Activated naive CD4-positive, alpha-beta T cell treated with anti-CD3 and anti-CD28 coated beads, Interleukin-2, amount 50 U/mL, for 72 hours (primary cell): ENCODE measurements around the gene BTD. TPM values are rescaled to one million over a fixed set of nuclear protein-coding genes. Genes with fewer than 3 reads are reported as not detected.
A peak's percentile ranks its signal among the peaks of the same experiment; 100 is the strongest.

Experiments
- ATAC-seq, 2 donors: fragments of 150-1000 bp; cut with Tn5 transposase; 2 replicates each; pipeline ENCODE4 v1.10.0; 2021; ENCODE audit warnings: mild to moderate bottlenecking in 2 of 2, moderate library complexity in 2 of 2
- DNase-seq, 2 donors: peaks; one replicate each; pipeline ENCODE4 v3.0.0; 2021 to 2022; ENCODE audit warnings: low spot score in 2 of 2
- H3K27ac Mint-ChIP-seq, 2 donors: one replicate each; pipeline ENCODE4 v1.8.0; 2022; ENCODE audit warnings: mild to moderate bottlenecking in 2 of 2, mixed read lengths in 2 of 2
- H3K36me3 Mint-ChIP-seq, 2 donors: one replicate each; pipeline ENCODE4 v1.8.0; 2022; ENCODE audit warnings: mixed read lengths in 2 of 2
- H3K9me3 Mint-ChIP-seq, 2 donors: one replicate each; pipeline ENCODE4 v1.8.0; 2022; ENCODE audit warnings: mixed read lengths in 2 of 2
- total RNA-seq, 2 donors: library from RNA; stranded (reverse); gene quantifications; one replicate each; pipeline ENCODE4 v1.2.3, GENCODE V29; 2022

The BTD gene
- total RNA-seq, 2 donors from 2014 or later: 6.0 to 14.3 TPM

DNA sequence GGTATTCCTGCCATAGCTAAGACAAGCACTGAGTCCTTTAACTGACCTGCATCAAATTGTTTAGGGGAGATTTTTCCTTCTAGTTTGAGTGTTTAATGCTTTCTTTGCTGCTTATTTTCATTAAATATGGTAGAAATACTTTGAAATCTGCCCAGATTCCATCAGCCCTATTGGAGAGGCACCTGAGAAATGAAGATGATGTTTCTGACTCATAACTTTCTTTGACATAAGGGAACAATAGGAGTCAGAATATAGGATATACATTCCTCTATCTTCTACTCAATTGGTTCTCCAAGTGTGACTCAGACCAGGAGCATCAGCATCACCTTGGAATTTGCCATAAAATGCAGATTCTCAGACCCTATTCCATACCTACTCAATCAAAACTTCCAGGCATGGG lies 27.4 kb downstream of the BTD start:
- DNase-seq (no peak), ATAC-seq (no peak)
- no peaks in the 10 kb centered on the region for H3K9me3 Mint-ChIP-seq
- peaks cover 0 to 8% of the 10 kb centered on the region in 2 donors for H3K36me3 Mint-ChIP-seq
- H3K27ac Mint-ChIP-seq: no peak overlapping the region

DNA sequence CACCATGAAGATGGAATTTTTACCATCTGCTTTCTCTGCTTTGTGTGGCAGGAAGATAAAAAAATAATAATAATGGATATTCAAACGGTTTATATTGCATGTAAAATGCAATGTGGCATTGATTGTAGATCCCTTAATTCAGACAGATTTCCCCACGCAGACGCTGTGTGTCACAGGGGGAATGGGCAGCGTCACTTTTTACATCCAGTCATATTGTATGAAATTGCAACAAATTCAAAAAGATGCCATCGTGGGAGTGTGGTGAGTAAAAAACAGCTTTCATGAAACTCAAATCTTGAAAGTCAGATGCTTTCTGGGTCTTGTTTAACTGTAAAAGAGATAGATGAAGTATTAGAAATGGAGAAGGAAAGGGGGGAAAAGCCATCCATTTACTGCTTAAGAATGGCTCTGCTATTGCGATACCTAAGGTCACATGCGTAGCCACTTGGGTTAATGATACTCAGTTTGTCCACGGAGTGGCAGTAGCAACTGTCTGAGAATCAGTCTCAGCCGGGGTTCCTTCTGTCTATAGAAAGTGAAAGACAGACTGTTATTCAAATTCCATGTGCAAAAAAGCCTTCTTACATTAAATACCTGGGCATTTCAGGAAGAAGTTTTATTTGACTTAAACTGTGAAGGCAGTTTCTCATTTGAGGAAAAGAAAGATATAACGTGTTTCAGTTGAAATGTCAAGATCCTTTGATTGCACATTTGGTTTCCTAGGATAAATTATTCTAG lies 28.5 kb downstream of the BTD start:
- ATAC-seq: peak; percentile 96 to 99

DNA sequence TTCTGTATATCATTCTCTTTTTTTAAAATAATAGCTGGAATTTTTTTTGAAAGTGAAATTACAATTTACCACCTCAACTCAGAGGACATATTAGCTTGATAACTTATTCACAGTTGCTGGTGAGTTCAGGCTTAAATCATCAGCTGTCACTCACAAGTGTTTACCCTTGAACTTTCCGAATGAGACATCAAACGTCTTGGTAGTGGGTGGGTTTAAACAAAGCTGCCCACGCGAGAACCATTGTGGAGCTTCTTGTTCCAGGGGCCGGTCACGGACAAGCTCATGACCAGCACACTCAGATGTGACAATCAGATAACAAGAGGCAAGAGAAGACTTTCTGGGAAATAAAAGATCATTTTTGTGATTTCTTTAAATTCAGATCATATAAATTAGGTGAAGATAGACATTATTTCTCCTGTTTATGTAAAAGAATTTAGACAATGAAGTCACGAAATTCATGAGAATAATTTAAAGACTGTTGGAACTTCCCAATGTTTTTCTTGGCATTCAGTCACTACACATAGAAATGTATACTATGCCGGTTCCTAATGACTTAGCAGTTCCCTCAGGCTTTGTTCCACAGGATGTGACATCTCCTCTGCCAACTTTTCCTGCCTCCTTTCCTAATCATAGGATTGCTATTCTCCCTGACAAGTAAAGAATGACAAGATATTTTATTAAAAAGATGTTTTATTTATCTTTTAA lies 29.3 kb downstream of the BTD start:
- ATAC-seq (peak; percentile 29 to 52), DNase-seq (no peak)
- no peaks in the 10 kb centered on the region for H3K36me3 Mint-ChIP-seq
- H3K9me3 Mint-ChIP-seq: no peaks in the 10 kb centered on the region
- peak overlapping the region in 1 of 2 donors; percentile 16 for H3K27ac Mint-ChIP-seq

More for the DNA sequence above, 28.5 kb downstream of the BTD start:
- DNase-seq: peak in 1 of 2 donors; percentile 58
- Mint-ChIP-seq H3K36me3 (no peaks in the 10 kb centered on the region), H3K9me3 (no peaks in the 10 kb centered on the region), H3K27ac (peak overlapping the region in 1 of 2 donors; percentile 16)

DNA sequence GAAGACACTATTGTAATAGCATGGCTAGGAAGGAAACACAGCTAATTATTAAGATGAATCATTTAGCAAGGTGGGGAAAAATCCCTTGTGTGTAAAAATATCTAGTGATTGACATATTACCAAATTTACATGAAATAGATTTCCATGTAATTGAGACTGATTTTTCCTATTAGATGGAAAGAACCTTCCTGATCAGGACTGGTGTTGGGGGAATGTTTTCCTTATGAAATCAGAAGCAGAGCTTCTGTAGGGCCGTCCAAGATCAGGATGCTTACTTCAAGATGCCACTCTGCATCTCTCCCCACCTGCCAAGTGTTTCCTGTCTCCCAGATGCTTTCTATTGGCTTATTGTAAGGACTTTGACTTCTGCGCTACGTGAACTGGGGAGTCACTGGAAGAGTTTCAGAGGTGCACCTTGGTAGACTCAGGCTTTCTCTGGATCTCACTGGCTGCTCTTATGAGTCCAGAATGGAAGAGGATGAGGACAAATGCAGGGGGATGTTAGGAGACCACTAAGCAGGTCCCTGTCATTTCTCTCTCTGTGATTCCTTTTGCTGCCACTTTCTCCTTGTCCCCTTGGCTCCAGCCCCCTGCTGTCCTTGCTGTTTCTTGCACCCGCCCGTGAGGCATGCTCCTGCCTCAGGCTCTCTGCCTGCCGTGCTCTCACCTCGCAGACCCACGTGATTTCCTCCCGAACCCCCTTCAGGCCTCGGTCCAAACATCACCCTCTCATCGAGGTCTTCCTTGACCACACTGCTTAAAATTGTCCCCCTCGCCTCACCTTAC lies 30.1 kb downstream of the BTD start:
- ATAC-seq (no peak), DNase-seq (no peak)
- Mint-ChIP-seq H3K27ac (peak overlapping the region in 1 of 2 donors; percentile 1), H3K36me3 (no peaks in the 10 kb centered on the region), H3K9me3 (no peaks in the 10 kb centered on the region)

DNA sequence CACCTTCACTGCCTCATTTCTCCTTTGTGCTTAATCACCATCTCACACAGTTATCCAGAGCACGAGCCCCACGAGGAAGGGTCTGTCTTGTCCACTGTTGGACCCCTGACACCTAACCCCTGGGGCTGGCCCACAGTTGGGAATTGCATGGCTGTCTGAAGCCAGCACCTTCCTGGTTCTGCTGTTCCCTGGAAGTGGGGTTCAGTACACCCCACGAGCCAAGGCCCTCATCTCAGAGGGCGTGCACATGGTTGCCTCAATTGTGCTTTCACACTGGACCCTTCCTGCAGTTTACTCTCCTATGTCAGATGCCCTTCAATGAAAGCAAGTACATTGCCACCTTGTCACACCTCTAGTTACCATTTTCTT lies 30.7 kb downstream of the BTD start:
- Mint-ChIP-seq H3K27ac (peak overlapping the region in 1 of 2 donors; percentile 1), H3K9me3 (no peaks in the 10 kb centered on the region), H3K36me3 (no peaks in the 10 kb centered on the region)
- DNase-seq (no peak), ATAC-seq (no peak)

DNA sequence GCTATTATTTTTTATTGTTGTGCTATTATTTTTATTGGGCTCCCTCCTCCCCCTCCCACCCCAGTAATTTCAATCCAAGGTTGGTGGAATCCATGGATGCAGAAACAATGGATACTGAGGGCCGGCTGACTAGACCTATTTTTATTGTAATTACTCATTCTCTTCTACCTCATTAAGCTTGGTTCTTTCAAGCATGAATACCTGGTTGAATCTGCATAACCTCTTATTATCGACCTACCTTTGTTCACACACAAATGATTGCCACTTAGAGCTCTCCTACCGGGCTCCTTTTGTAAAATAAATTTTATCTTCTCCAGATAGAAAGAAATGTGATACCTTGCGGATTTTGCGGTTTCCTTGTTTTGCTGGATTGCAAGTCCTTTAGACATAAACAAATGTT lies 31.6 kb downstream of the BTD start:
- Mint-ChIP-seq H3K9me3 (no peaks in the 10 kb centered on the region), H3K27ac (no peak overlapping the region), H3K36me3 (no peaks in the 10 kb centered on the region)
- ATAC-seq: no peak
- no peak for DNase-seq

DNA sequence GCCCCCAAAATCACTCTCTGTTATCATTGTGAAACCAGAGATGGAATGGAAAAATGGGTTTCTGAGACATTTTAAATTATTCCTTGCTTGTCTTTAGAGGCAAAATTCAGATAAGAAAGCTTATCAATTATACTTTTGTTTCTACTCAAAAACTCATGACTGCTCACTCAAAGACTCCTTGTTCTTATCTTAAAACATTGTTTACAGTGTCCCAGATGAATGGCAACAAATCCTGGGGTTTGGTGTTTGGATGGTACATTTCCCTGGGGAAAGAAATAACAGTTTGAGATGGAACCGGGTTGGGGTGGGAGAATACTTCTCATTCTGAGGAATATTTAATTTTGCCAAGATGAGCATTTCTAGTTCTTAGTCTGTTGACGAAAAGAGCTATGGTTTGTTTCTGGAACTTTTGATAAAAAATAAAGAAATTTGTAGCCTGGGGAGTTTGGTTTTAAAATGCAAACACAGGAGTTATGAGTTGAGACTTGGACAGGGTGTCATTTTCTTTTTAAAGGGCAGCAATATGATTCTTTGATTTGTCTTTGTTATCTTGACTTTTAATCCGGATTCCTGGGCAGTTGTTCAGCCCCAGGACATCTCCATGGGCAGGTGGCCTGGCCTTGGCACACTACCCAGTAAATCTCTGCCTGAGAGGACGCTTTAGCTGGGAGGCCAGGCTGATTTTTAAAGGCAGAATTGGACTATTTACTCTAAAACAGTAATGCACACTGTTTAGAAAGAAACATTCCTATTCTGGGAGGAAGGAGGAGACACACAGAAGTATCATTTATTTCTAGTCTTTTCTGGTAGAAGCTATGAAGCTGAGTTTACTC lies 32.4 kb downstream of the BTD start:
- Mint-ChIP-seq H3K9me3 (no peaks in the 10 kb centered on the region), H3K27ac (no peak overlapping the region), H3K36me3 (no peaks in the 10 kb centered on the region)
- DNase-seq: no peak
- ATAC-seq: no peak

DNA sequence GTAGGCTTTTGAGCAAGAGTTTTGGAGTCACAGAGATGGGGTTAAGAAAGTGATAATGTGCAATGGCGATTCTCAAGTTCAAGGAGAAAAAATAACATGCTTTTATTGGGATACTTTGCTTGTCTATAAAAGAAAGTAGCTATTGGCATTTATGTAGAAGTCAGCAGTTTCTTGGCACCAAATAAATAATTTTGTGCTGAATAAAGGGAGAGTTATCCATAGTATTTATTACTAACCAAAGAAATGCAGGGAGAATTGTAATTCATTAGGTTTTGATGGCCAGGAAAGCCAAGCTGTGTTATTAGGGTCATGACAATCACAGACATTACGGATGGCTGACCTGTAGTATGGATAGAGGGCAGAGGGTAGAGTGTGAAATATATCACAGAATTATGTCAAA lies 33.1 kb downstream of the BTD start:
- H3K9me3 Mint-ChIP-seq: no peaks in the 10 kb centered on the region
- H3K36me3 Mint-ChIP-seq: no peaks in the 10 kb centered on the region
- no peak for ATAC-seq
- DNase-seq: no peak
- no peak overlapping the region for H3K27ac Mint-ChIP-seq

DNA sequence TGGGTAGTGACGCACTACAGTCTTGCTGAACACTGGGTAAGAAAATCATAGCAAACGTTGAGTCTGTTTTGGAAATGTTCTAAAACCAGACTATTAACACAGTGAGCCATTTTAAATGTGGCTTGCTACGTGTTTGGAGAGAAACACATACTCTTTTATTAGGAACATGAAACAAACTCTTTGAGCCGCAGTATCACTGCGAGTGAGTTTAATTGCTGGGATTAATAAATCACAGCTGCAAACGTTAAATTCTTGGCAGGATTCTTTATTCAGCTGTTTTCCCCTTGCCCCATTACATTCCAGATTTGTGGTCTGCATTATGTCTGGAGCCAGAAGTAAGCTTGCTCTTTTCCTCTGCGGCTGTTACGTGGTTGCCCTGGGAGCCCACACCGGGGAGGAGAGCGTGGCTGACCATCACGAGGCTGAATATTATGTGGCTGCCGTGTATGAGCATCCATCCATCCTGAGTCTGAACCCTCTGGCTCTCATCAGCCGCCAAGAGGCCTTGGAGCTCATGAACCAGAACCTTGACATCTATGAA lies 33.6 kb downstream of the BTD start:
- DNase-seq (no peak), ATAC-seq (no peak)
- Mint-ChIP-seq H3K9me3 (no peaks in the 10 kb centered on the region), H3K27ac (no peak overlapping the region), H3K36me3 (no peaks in the 10 kb centered on the region)

DNA sequence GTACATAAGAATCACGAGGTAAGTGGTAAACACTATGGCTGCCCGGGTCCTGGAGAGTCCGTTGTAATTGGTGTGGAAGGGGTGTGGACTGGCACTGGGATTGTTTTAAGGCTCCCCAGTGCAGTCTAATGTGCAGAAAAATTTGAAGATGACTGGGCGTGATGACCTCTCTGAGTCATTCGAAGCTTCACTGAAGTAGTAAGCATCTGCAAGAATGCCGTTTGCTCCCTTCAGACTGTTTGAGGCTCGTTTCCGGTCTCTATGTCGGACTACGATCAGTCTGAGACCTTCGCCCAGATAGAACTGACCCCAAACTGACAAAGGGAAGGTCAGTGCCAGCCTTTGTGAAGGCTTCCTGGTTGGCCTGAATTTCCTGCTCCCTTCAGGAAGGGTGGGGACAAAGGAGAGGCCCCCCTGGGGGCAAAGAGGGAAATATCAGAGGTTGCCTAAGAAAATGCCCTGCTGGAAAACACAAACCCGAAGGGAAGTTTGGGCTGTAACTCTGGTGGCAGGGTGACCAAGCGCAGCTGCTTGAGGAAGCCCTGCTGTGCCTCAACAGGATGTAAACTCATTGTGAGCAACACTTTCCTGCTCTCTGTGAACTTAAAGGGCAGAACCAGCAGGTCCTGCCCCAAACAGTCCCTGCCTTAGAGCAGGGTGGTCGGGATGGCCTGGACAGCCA lies 34.6 kb downstream of the BTD start:
- ATAC-seq: peak; percentile 81 to 82
- DNase-seq: peak; percentile 45 to 60
- no peaks in the 10 kb centered on the region for H3K36me3 Mint-ChIP-seq
- H3K9me3 Mint-ChIP-seq: no peaks in the 10 kb centered on the region
- H3K27ac Mint-ChIP-seq: peak overlapping the region; percentile 85 to 96

DNA sequence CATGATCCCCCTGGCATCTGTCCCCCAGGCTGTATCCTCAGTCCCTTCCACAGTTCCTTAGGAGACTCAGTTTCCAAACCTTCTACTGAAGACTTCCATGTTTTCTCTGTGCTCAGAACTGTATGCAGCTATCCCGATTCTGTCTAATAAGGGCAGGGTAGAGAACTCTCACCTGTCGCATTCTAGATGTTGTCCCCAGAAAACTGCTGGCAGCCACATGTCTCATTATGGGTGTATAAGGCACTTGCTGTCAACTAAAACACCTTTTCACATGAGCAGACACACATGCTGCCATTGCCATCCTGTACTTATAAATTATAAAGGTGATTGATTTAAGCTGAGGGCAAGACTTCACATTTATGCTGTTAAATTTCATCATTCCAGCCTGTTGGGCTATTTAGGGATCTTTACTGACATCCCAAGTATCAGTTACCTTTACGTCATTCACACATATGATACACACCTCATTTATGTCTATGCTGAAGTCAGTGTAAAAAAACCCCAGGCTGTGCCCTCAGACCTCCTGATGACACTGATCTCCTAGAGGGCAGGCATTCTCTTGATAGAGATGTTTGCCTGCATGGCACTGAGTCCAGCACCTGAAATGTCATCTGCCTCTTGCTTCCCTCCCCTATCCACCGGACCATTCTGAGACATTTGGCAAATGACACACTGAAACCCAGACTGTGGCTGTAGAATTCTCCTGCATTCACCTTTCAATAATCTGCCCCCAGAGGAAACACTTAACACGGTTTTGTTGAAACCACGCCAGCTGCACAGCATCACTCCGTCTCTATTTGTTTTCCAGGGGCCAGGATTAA lies 35.8 kb downstream of the BTD start:
- Mint-ChIP-seq H3K27ac (peak overlapping the region; percentile 34 to 85), H3K36me3 (no peaks in the 10 kb centered on the region), H3K9me3 (no peaks in the 10 kb centered on the region)
- DNase-seq (peak in 1 of 2 donors; percentile 32), ATAC-seq (peak; percentile 65 to 74)

DNA sequence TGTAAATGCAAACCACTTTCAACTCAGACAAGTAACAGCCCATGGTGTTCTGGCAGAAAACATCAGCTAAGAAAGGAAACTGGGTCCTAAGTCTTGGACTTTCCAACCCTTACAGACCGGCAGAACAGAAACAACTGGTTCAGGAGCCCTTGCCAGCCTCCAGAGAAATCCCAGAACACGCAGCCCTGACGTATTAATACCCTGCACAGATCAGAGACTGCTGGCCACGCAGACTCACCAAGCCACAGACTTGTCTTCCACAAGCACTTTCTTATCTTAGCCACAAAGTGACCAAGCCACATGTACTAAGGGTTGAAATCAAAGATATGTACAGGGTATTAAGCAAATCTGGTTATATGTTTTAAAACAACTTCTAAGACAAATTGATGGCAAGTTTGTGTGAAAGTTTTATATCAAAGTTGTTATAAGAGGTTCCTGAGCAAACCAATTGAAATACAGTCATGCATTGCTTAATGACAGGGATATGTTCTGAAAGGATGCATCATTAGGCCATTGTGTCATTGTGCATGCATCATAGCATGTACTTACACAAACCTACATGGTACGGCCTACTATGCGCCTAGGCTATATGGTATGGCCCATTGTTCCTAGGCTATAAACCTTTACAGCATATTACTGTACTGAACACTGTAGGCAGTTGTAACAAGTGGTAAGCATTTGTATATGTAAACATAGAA lies 36.8 kb downstream of the BTD start:
- Mint-ChIP-seq H3K9me3 (no peaks in the 10 kb centered on the region), H3K36me3 (no peaks in the 10 kb centered on the region), H3K27ac (peak overlapping the region; percentile 34 to 85)
- DNase-seq (no peak), ATAC-seq (peak in 1 of 2 donors; percentile 12)

DNA sequence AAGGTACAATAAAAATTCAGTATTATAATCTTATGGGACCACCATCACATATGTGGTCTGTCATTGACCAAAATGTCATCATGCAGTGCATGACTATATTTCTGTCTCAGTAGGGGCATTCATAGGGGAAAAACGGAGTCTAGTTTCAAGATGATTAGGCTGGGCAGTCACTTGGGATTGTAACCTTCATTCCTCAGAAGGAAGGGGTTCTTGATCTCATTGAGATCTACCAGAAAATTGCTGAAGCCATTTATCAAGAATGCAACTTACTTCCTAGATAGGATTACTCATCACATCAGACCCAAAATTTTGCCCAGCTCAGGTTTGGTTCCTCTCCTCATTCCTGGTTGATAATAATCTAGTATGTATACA lies 37.3 kb downstream of the BTD start:
- no peak overlapping the region for H3K27ac Mint-ChIP-seq
- ATAC-seq (peak in 1 of 2 donors; percentile 12), DNase-seq (no peak)
- no peaks in the 10 kb centered on the region for H3K9me3 Mint-ChIP-seq
- no peaks in the 10 kb centered on the region for H3K36me3 Mint-ChIP-seq

DNA sequence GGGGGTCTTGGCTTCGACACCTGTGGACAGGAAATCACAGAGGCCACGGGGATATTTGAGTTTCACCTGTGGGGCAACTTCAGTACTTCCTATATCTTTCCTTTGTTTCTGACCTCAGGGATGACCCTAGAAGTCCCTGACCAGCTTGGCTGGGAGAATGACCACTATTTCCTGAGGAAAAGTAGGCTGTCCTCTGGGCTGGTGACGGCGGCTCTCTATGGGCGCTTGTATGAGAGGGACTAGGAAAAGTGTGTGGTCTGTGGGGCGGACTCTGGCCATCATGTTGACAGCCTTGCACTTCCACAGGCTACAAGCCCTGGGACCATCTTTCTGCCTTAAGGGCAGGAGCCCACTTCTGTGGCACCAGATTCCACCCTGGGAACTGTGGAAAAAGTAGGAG lies 43.7 kb downstream of the BTD start:
- peaks cover 8 to 11% of the 10 kb centered on the region in 2 donors for H3K9me3 Mint-ChIP-seq
- no peak overlapping the region for H3K27ac Mint-ChIP-seq
- ATAC-seq (no peak), DNase-seq (no peak)
- H3K36me3 Mint-ChIP-seq: peaks cover 11 to 14% of the 10 kb centered on the region in 2 donors
